HG03060 (cell line): ENCODE results near the gene SFXN2.

Experiments used
- ATAC-seq: cut with Tn5 transposase; IDR thresholded peaks from one replicate; pipeline ENCODE4 v1.9.1; 2021; ENCODE audit warnings: low read depth, moderate number of reproducible peaks; ENCODE audit not compliant: unreplicated experiment

The SFXN2 gene

GRCh38 chr10:102773320-102773719 is 58.9 kb downstream of the SFXN2 start:
- ATAC-seq: no peak

GRCh38 chr10:102773986-102774385 is 59.5 kb downstream of the SFXN2 start:
- no peak for ATAC-seq

- ATAC-seq: no peak
These were observed 60.9 kb downstream of the SFXN2 start for GRCh38 chr10:102775201-102775934.

- ATAC-seq: no peak
These were observed 61.7 kb downstream of the SFXN2 start for GRCh38 chr10:102775935-102776669.

- no peak for ATAC-seq
These were observed 62.5 kb downstream of the SFXN2 start for GRCh38 chr10:102776779-102777456.

GRCh38 chr10:102777711-102778453 is 63.4 kb downstream of the SFXN2 start:
- ATAC-seq: no peak

- ATAC-seq: no peak
These were observed 64.3 kb downstream of the SFXN2 start for GRCh38 chr10:102778781-102779180.

- no peak for ATAC-seq
These were observed 65.5 kb downstream of the SFXN2 start for GRCh38 chr10:102779680-102780526.

GRCh38 chr10:102780527-102780808 is 66.0 kb downstream of the SFXN2 start:
- no peak for ATAC-seq

GRCh38 chr10:102781090-102781920 is 66.9 kb downstream of the SFXN2 start:
- ATAC-seq: no peak

- no peak for ATAC-seq
These were observed 67.6 kb downstream of the SFXN2 start for GRCh38 chr10:102781921-102782557.

GRCh38 chr10:102782673-102783551 is 68.5 kb downstream of the SFXN2 start:
- no peak for ATAC-seq

- ATAC-seq: no peak
These were observed 69.1 kb downstream of the SFXN2 start for GRCh38 chr10:102783568-102783967.

- ATAC-seq: no peak
These were observed 71.4 kb downstream of the SFXN2 start for GRCh38 chr10:102785818-102786217.

- no peak for ATAC-seq
These were observed 77.4 kb downstream of the SFXN2 start for GRCh38 chr10:102791754-102792395.
